ENCODE results near the gene CDH5. TPM values are rescaled to one million over a fixed set of nuclear protein-coding genes. Genes with fewer than 3 reads are reported as not detected.
A peak's percentile ranks its signal among the peaks of the same experiment; 100 is the strongest.

Gene CDH5
- total RNA-seq, 4 donors from 2014 or later, result 31.2 to 126 (median 70.6) TPM

DNA sequence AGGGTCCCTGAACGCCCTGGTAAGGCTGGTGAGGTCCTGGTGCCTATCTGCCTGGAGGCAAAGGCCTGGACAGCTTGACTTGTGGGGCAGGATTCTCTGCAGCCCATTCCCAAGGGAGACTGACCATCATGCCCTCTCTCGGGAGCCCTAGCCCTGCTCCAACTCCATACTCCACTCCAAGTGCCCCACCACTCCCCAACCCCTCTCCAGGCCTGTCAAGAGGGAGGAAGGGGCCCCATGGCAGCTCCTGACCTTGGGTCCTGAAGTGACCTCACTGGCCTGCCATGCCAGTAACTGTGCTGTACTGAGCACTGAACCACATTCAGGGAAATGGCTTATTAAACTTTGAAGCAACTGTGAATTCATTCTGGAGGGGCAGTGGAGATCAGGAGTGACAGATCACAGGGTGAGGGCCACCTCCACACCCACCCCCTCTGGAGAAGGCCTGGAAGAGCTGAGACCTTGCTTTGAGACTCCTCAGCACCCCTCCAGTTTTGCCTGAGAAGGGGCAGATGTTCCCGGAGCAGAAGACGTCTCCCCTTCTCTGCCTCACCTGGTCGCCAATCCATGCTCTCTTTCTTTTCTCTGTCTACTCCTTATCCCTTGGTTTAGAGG lies 37.1 kb downstream of the CDH5 start:
- no peak overlapping the region for H3K27ac ChIP-seq
- H3K4me3 ChIP-seq, result no peak overlapping the region
- H3K27me3 ChIP-seq, result no peaks in the 10 kb centered on the region
- H3K9me3 ChIP-seq, result no peaks in the 10 kb centered on the region
- no peak for DNase-seq
- peaks cover 0 to 5% of the 10 kb centered on the region in 2 donors for H3K4me1 ChIP-seq
- no peaks in the 10 kb centered on the region for H3K36me3 ChIP-seq
- TF ChIP-seq, protein P1, sequence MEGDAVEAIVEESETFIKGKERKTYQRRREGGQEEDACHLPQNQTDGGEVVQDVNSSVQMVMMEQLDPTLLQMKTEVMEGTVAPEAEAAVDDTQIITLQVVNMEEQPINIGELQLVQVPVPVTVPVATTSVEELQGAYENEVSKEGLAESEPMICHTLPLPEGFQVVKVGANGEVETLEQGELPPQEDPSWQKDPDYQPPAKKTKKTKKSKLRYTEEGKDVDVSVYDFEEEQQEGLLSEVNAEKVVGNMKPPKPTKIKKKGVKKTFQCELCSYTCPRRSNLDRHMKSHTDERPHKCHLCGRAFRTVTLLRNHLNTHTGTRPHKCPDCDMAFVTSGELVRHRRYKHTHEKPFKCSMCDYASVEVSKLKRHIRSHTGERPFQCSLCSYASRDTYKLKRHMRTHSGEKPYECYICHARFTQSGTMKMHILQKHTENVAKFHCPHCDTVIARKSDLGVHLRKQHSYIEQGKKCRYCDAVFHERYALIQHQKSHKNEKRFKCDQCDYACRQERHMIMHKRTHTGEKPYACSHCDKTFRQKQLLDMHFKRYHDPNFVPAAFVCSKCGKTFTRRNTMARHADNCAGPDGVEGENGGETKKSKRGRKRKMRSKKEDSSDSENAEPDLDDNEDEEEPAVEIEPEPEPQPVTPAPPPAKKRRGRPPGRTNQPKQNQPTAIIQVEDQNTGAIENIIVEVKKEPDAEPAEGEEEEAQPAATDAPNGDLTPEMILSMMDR (IDR thresholded peaks at IDR 0.05), result no peak
- no peak for TF ChIP-seq POLR2A (IDR thresholded peaks at IDR 0.05)
- intact Hi-C loops (cut with DNase I; ENCODE audit: low total_unique reads), result loop anchor here (10.0 kb wide), 1 partner anchor 201 kb away; the partner anchor contains the start of gene CMTM3

DNA sequence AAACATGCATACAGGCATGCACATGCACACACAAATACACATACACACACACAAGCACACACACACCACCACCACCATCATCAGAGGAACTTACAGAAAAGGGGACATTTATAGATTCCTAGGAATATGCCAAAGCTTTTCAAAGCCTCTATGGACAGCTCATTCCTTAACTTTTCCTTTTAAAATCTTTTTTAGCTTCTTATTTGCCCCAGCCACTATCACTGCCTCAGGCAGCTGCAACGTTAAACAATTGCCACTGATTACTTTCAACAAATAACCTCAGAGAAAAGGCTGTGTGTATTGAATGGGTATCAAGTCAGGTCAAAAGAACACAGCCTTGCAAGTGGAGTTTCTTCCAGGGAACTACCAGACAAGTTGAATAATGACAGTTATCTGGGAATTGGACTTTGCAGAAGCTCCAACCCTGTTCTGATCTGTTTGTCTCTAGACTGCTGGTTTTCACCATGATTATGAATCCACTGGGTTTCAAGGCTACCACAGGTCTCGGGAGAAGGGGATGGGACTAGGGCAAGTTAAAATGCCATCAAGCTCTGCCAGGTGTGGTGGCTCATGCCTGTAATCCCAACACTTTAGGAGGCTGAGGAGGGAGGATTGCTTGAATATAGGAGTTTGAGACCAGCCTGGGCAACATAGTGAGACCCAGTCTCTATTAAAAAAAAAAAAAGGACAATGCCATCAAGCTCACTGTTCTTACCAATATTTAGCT lies 38.7 kb downstream of the CDH5 start:
- intact Hi-C loops (cut with DNase I; ENCODE audit: low total_unique reads), result loop anchor here (5.0 to 10.0 kb wide), 2 partner anchors 77 to 200 kb away; partner anchors contain the start of gene CMTM3
- no peak for DNase-seq

DNA sequence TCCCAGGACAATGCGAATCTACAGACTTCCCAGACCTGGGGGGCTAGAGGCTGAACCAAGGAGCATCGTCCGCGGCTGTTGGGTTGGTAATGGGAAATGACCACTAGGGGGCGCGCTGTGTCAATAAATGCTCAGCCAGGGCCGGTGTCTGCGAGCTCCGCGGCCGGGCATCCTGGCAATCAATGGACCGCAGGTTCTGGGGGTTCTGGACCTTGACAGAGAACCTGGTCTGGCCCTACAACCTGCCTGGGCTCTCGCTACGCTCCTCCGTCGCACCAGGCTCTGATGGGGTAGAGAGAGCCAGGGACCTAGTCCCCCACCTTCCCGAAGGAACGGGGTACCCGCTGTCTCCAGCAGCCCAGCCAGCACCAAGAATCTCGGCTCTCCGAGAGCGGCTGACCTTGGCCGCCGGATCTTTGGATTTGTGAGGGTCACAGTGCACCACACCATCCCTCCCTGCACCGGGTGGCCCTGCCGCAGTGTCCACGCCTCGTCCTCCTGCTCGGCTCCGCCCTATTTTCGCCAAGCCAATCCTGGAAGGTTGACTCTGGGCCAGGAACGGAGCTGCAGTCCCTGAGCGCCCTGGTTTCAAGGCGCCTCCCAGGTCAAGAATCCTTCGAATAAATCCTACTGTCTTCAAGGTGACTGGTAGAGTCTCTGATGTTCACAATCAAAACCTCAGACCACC lies 40.2 kb downstream of the CDH5 start:
- intact Hi-C loops (cut with DNase I; ENCODE audit: low total_unique reads), result loop anchor here (5.0 to 10.0 kb wide), 2 partner anchors 76 to 198 kb away; partner anchors contain the start of gene CMTM3
- no peaks in the 10 kb centered on the region for H3K27me3 ChIP-seq
- peak overlapping the region; percentile 29 to 31 for H3K4me3 ChIP-seq
- peak overlapping the region in 1 of 2 donors; percentile 38 for H3K27ac ChIP-seq
- peaks cover 0 to 5% of the 10 kb centered on the region in 2 donors for H3K4me1 ChIP-seq
- no peaks in the 10 kb centered on the region for H3K36me3 ChIP-seq
- TF ChIP-seq, protein P1 (IDR thresholded peaks at IDR 0.05), result peak; percentile 85 to 91 (median 88)
- TF ChIP-seq POLR2A (IDR thresholded peaks at IDR 0.05), result no peak
- DNase-seq, result peak; percentile 82 to 84
- H3K9me3 ChIP-seq, result no peaks in the 10 kb centered on the region

More for the DNA sequence above, 38.7 kb downstream of the CDH5 start:
- H3K27ac ChIP-seq, result no peak overlapping the region
- TF ChIP-seq POLR2A (IDR thresholded peaks at IDR 0.05), result no peak
- TF ChIP-seq, protein P1 (IDR thresholded peaks at IDR 0.05), result no peak
- H3K9me3 ChIP-seq, result no peaks in the 10 kb centered on the region
- peaks cover 0 to 5% of the 10 kb centered on the region in 2 donors for H3K4me1 ChIP-seq
- H3K36me3 ChIP-seq, result no peaks in the 10 kb centered on the region
- no peak overlapping the region for H3K4me3 ChIP-seq
- no peaks in the 10 kb centered on the region for H3K27me3 ChIP-seq

DNA sequence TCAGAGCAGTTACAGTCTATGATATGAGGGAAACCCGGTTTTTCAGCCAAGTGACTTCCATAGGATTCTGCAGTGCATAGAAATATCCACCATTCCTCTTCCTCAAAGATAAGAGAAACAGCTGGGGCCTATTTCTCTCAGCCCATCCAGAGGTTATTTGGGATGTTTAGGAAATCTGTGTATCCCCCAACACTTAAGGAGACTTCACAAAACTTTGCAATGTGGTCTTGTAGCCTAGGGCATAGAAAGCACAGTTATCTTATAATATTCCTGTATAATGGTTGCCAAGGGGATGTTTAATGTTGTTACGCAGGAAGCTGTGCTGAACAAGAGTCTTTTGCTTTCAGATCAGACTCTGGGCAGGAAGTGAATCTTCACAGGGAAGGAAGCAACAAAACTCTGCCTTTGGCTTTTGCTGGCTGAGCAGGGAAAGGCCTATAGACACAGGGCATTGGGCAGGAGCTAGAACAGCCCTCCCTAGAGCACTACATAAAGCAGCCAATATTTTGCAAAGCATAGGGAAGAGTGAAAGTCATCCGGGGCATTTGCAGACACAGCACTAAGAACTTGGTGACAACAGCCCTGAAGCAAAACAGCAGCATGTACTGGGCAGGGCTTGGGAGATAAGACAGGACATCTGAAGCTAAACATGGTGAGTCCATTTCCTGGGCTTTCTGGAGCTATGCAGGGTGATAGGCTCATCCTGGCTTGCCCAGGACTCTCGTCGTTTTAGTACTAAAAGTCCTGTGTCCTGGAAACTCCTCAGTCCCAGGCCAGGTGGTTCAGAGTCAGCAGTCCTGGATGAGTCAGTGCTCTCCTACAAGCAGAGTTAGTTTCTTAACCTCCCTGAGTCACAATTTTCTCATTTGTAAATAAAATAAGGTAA lies 41.9 kb downstream of the CDH5 start:
- no peak for DNase-seq
- Histone ChIP-seq H3K27me3 (peaks cover 0 to 5% of the 10 kb centered on the region in 2 donors), H3K27ac (no peak overlapping the region), H3K4me1 (peaks cover 0 to 5% of the 10 kb centered on the region in 2 donors), H3K4me3 (no peak overlapping the region), H3K36me3 (no peaks in the 10 kb centered on the region), H3K9me3 (no peaks in the 10 kb centered on the region)
- intact Hi-C loops (cut with DNase I; ENCODE audit: low total_unique reads), result loop anchor here (5.0 to 10.0 kb wide), 2 partner anchors 74 to 196 kb away; partner anchors contain the start of gene CMTM3
- no peak for TF ChIP-seq POLR2A (IDR thresholded peaks at IDR 0.05)

DNA sequence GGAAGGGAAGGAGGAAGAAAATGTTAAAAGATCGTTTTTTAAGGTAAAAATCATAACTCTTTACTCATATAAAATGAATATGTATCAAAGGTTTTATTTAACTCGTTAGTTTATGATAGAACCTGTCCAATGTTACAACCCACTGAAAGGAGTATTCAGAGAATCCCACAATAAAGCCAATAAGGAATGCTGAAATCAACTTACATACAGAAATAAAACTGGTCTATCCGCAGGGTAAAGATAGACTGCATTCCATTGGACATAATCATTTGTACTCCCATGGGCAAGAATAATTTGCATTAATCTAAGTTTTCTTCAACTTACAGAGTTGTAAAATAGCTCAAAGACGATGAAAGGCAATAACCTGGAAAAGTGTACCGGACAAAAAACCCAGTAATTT lies 42.7 kb downstream of the CDH5 start:
- DNase-seq, result no peak
- H3K4me1 ChIP-seq, result peaks cover 0 to 5% of the 10 kb centered on the region in 2 donors
- no peaks in the 10 kb centered on the region for H3K9me3 ChIP-seq
- no peak overlapping the region for H3K27ac ChIP-seq
- H3K4me3 ChIP-seq, result no peak overlapping the region
- H3K36me3 ChIP-seq, result no peaks in the 10 kb centered on the region
- H3K27me3 ChIP-seq, result peaks cover 0 to 5% of the 10 kb centered on the region in 2 donors
- intact Hi-C loops (cut with DNase I; ENCODE audit: low total_unique reads), result loop anchor here (5.0 to 10.0 kb wide), 2 partner anchors 73 to 196 kb away; partner anchors contain the start of gene CMTM3
- TF ChIP-seq, protein P1 (IDR thresholded peaks at IDR 0.05), result no peak
- TF ChIP-seq POLR2A (IDR thresholded peaks at IDR 0.05), result no peak
